A549 (cell line): ENCODE measurements around the gene ESR1. TPM values are rescaled to one million over a fixed set of nuclear protein-coding genes. Genes with fewer than 3 reads are reported as not detected.

Experiments
- ATAC-seq, 2 experiments: fragments of 200-7000 bp in 1 of 2; fragments of >200 bp in 1 of 2; cut with Nextera tagmentation in 1 of 2; cut with Tn5 transposase in 1 of 2; 3 replicates each; pipeline versions ENCODE4 v1.8.0 to v1.9.1; 2018 to 2020; ENCODE audit warnings: mild to moderate bottlenecking in 1 of 2, moderate library complexity in 1 of 2
- CTCF ChIA-PET: fragments of 300-600 bp; sonication (Branson Sonifier 250); formaldehyde crosslinking; extraction: SDS; loops from one replicate; lab custom pipeline; 2021; ENCODE audit warnings: antibody characterized with exemption, inconsistent platforms; lab: Yijun Ruan, JAX
- POLR2A ChIA-PET: fragments of 350-600 bp; formaldehyde crosslinking; extraction: SDS; loops from one replicate; lab custom pipeline; 2021; ENCODE audit warnings: antibody characterized with exemption, inconsistent platforms; lab: Yijun Ruan, JAX
- DNase-seq, 2 experiments: peaks; one replicate each; pipeline versions ENCODE4 v3.0.0 to v3.0.0-alpha.2; 2011 to 2016; ENCODE audit warnings: low read depth in 1 of 2, low spot score in 1 of 2
- FAIRE-seq: peaks from 2 replicates; lab custom pipeline; 2011; peaks lifted over from hg19 to GRCh38; lab: Jason Lieb, UNC
- H3K27ac ChIP-seq, 2 experiments: fragments of >200 bp; sonication (Bioruptor Twin); formaldehyde crosslinking; 3 replicates each; pipeline ENCODE4 v1.5.1; 2016 to 2017
- H3K4me1 ChIP-seq: fragments of >200 bp; sonication (Bioruptor Twin); formaldehyde crosslinking; 3 replicates; pipeline ENCODE4 v1.6.1; 2016
- H3K4me2 ChIP-seq: fragments of >200 bp; sonication (Bioruptor Twin); formaldehyde crosslinking; 3 replicates; pipeline ENCODE4 v1.6.1; 2016
- H3K4me3 ChIP-seq: fragments of >200 bp; sonication (Bioruptor Twin); formaldehyde crosslinking; 3 replicates; pipeline ENCODE4 v1.5.1; 2016
- H3K9me3 ChIP-seq: fragments of >200 bp; sonication (Bioruptor Twin); formaldehyde crosslinking; 3 replicates; pipeline ENCODE4 v1.6.1; 2016
- ATOH8 ChIP-seq: fragments of 250-450 bp; sonication (Bioruptor Pico); IDR thresholded peaks from 2 replicates; pipeline ENCODE4 v1.5.0; 2020; ENCODE audit warnings: low read depth, mild to moderate bottlenecking, moderate library complexity
- BHLHE40 ChIP-seq: IDR thresholded peaks from 2 replicates; pipeline ENCODE4 v1.6.1; 2012; ENCODE audit warnings: low read depth, low read length, inconsistent platforms
- CBX2 ChIP-seq: fragments of 200-600 bp; sonication (generic); IDR thresholded peaks from 2 replicates; pipeline ENCODE4 v1.6.1; 2016; ENCODE audit warnings: low read depth, mild to moderate bottlenecking, borderline replicate concordance
- CBX8 ChIP-seq: fragments of 200-600 bp; sonication (generic); IDR thresholded peaks from 2 replicates; pipeline ENCODE4 v1.6.1; 2016
- CTCF ChIP-seq: fragments of >200 bp; sonication (Bioruptor Twin); formaldehyde crosslinking; IDR thresholded peaks from 3 replicates; pipeline ENCODE4 v1.5.1; 2016
- ELK1 ChIP-seq: fragments of 150-350 bp; IDR thresholded peaks from 2 replicates; pipeline ENCODE4 v1.6.1; 2014; ENCODE audit warnings: low read depth, mild to moderate bottlenecking, low read length
- FOSB ChIP-seq: fragments of 250-450 bp; sonication (Bioruptor Pico); IDR thresholded peaks from 2 replicates; pipeline ENCODE4 v1.5.0; 2020; ENCODE audit warnings: mild to moderate bottlenecking, moderate library complexity
- HDAC2 ChIP-seq: fragments of 200-600 bp; sonication (generic); IDR thresholded peaks from 2 replicates; pipeline ENCODE4 v1.6.1; 2016
- HEYL ChIP-seq: fragments of 250-450 bp; sonication (Bioruptor Pico); IDR thresholded peaks from 2 replicates; pipeline ENCODE4 v1.8.0; 2021; ENCODE audit warnings: mild to moderate bottlenecking, moderate library complexity
- HOXA7 ChIP-seq: fragments of 250-450 bp; sonication (Bioruptor Pico); IDR thresholded peaks from 2 replicates; pipeline ENCODE4 v1.5.0; 2020; ENCODE audit warnings: mild to moderate bottlenecking, moderate library complexity
- JUN ChIP-seq, 2 experiments: fragments of >200 bp; sonication (Bioruptor Twin); formaldehyde crosslinking; IDR thresholded peaks; 2 replicates in 1 of 2; 3 replicates in 1 of 2; pipeline ENCODE4 v1.6.1; 2016 to 2017
- KDM1A ChIP-seq: fragments of 200-600 bp; sonication (generic); IDR thresholded peaks from 2 replicates; pipeline ENCODE4 v1.6.1; 2016; ENCODE audit warnings: low read depth, mild to moderate bottlenecking
- MAFK ChIP-seq: fragments of 450-650 bp; IDR thresholded peaks from 2 replicates; pipeline ENCODE4 v1.6.1; 2014; ENCODE audit not compliant: partially characterized antibody
- MAX ChIP-seq: IDR thresholded peaks from 2 replicates; pipeline ENCODE4 v1.6.1; 2012
- MYC ChIP-seq: IDR thresholded peaks from 2 replicates; pipeline ENCODE4 v1.6.1; 2012; ENCODE audit warnings: mild to moderate bottlenecking, inconsistent platforms, low read length, improper control_type of control experiment, borderline replicate concordance
- NFE2L2 ChIP-seq: fragments of 150-350 bp; conservative IDR thresholded peaks from 2 replicates; pipeline ENCODE4 v1.6.1; 2014; ENCODE audit warnings: low read length
- NR3C1 ChIP-seq: fragments of >200 bp; sonication (Bioruptor Twin); formaldehyde crosslinking; IDR thresholded peaks from 3 replicates; pipeline ENCODE4 v1.6.1; 2017
- PBX3 ChIP-seq: IDR thresholded peaks from 2 replicates; pipeline ENCODE4 v1.6.1; 2012
- PHF8 ChIP-seq: fragments of 200-600 bp; sonication (generic); IDR thresholded peaks from 2 replicates; pipeline ENCODE4 v1.6.1; 2016; ENCODE audit warnings: low read depth, mild to moderate bottlenecking, antibody characterized with exemption, moderate library complexity, borderline replicate concordance
- RAD21 ChIP-seq, 2 experiments: fragments of >200 bp in 1 of 2; sonication (Bioruptor Twin) in 1 of 2; formaldehyde crosslinking in 1 of 2; IDR thresholded peaks in 1 of 2; conservative IDR thresholded peaks in 1 of 2; 2 replicates in 1 of 2; 3 replicates in 1 of 2; pipeline ENCODE4 v1.6.1; 2012 to 2018; ENCODE audit warnings: inconsistent platforms in 1 of 2
- RARB ChIP-seq: fragments of 250-450 bp; sonication (Bioruptor Pico); IDR thresholded peaks from 2 replicates; pipeline ENCODE4 v1.8.0; 2021; ENCODE audit warnings: mild to moderate bottlenecking, moderate library complexity
- RCOR1 ChIP-seq: fragments of 150-350 bp; IDR thresholded peaks from 2 replicates; pipeline ENCODE4 v1.6.1; 2014; ENCODE audit warnings: antibody characterized with exemption, low read length, low read depth
- SMC3 ChIP-seq: fragments of >200 bp; sonication (Bioruptor Twin); formaldehyde crosslinking; IDR thresholded peaks from 3 replicates; pipeline ENCODE4 v1.6.1; 2018; ENCODE audit warnings: inconsistent platforms
- TP53 ChIP-seq: fragments of 250-450 bp; sonication (Bioruptor Pico); IDR thresholded peaks from 2 replicates; pipeline ENCODE4 v1.5.0; 2021; ENCODE audit warnings: mild to moderate bottlenecking, moderate library complexity
- USF2 ChIP-seq: fragments of 450-650 bp; IDR thresholded peaks from 2 replicates; pipeline ENCODE4 v1.6.1; 2014; ENCODE audit warnings: antibody characterized with exemption
- ZC3H11A ChIP-seq: fragments of 450-650 bp; IDR thresholded peaks from 2 replicates; pipeline ENCODE4 v1.6.1; 2014; ENCODE audit warnings: antibody characterized with exemption, mild to moderate bottlenecking
- ZSCAN20 ChIP-seq: fragments of 250-450 bp; sonication (Bioruptor Pico); IDR thresholded peaks from 2 replicates; pipeline ENCODE4 v1.8.0; 2022; ENCODE audit warnings: mild to moderate bottlenecking, moderate library complexity
- WGBS: methylation state at CpG from one replicate; pipeline ENCODE4 v1.1.6; 2017; ENCODE audit errors: missing lambda C conversion rate; 5-methylcytosine and 5-hydroxymethylcytosine counted together
- polyA plus RNA-seq, 4 experiments: library from polyadenylated mRNA; depleted of rRNA in 3 of 4; stranded (reverse); fragments of >200 nt; fragmentation: RNase III in 1 of 4; extraction: RNeasy Plus Mini Kit Qiagen cat#74134 plus additional on column Dnase treatment in 1 of 4; gene quantifications; 2 replicates in 3 of 4; 3 replicates in 1 of 4; pipeline ENCODE4 v1.2.3, GENCODE V29; 2011 to 2017

ESR1 gene
- polyA plus RNA-seq, 2 of the 4 experiments (the other 2 are of a cell fraction) = not detected

GRCh38 chr6:151826517-151827142 is 19.1 kb downstream of the ESR1 start:
- 15% methylated on average over 4 of the region's 4 CpGs for WGBS
- Histone ChIP-seq H3K9me3 (no peaks in the 10 kb centered on the region), H3K4me3 (no peak overlapping the region), H3K4me1 (no peaks in the 10 kb centered on the region), H3K27ac (no peak overlapping the region), H3K4me2 (no peak overlapping the region)
- no peak for TF ChIP-seq JUN (IDR thresholded peaks at IDR 0.05)
- TF ChIP-seq MYC = no peak
- TF ChIP-seq ELK1 = no peak
- TF ChIP-seq ZSCAN20 = no peak
- no peak for TF ChIP-seq BHLHE40
- no peak for TF ChIP-seq ATOH8 (CRISPR knock-in tag)
- TF ChIP-seq RAD21 (conservative IDR thresholded peaks at IDR 0.05 in 1 of 2, IDR thresholded peaks at IDR 0.05 in 1 of 2) = no peak
- TF ChIP-seq CBX8 = no peak
- no peak for TF ChIP-seq ZC3H11A
- no peak for TF ChIP-seq HDAC2
- no peak for TF ChIP-seq MAX
- TF ChIP-seq TP53 (CRISPR knock-in tag) = no peak
- no peak for TF ChIP-seq RARB (CRISPR knock-in tag)
- TF ChIP-seq PBX3 = no peak
- no peak for TF ChIP-seq NFE2L2
- DNase-seq = no peak
- CTCF ChIA-PET = interaction anchor here (1.1 kb wide), 1 partner anchor 26 kb away, joined by 3 read pairs; no protein-coding TSS in a partner anchor
- FAIRE-seq = no peak
- POLR2A ChIA-PET = no interaction called here
- ATAC-seq = no peak

- no peak for DNase-seq
- Histone ChIP-seq H3K4me1 (no peaks in the 10 kb centered on the region), H3K4me2 (no peak overlapping the region), H3K4me3 (no peak overlapping the region), H3K27ac (no peak overlapping the region), H3K9me3 (no peaks in the 10 kb centered on the region)
- TF ChIP-seq FOSB (CRISPR knock-in tag) (no peak), NR3C1 (no peak), HEYL (CRISPR knock-in tag) (no peak), RCOR1 (no peak), SMC3 (no peak)
- FAIRE-seq = no peak
- 4% methylated on average over 3 of the region's 3 CpGs for WGBS
- ATAC-seq = no peak
- POLR2A ChIA-PET = no interaction called here
- CTCF ChIA-PET = no interaction called here
These were observed 25.2 kb downstream of the ESR1 start for GRCh38 chr6:151832710-151833109.

GRCh38 chr6:151835396-151835795 is 27.9 kb downstream of the ESR1 start:
- Histone ChIP-seq H3K4me3 (no peak overlapping the region), H3K4me1 (no peaks in the 10 kb centered on the region), H3K27ac (no peak overlapping the region), H3K4me2 (no peak overlapping the region), H3K9me3 (no peaks in the 10 kb centered on the region)
- ATAC-seq (no peak), DNase-seq (no peak), FAIRE-seq (no peak)
- 2% methylated on average over 4 of the region's 4 CpGs for WGBS
- ChIA-PET POLR2A (no interaction called here), CTCF (no interaction called here)
- no peak for TF ChIP-seq SMC3
- no peak for TF ChIP-seq MAFK
- no peak for TF ChIP-seq HOXA7 (CRISPR knock-in tag)
- TF ChIP-seq CBX2 = no peak
- TF ChIP-seq CTCF = no peak
- no peak for TF ChIP-seq PHF8
- no peak for TF ChIP-seq CBX8
- TF ChIP-seq JUN (IDR thresholded peaks at IDR 0.05) = no peak
- TF ChIP-seq KDM1A = no peak
- TF ChIP-seq USF2 = no peak
